ENCODE results near the gene SLC20A1.

GRCh38 chr2:112699984-112700667 lies 54.4 kb downstream of the SLC20A1 start:
- TF ChIP-seq CTCF (IDR thresholded peaks at IDR 0.05) (no peak), POLR2A (IDR thresholded peaks at IDR 0.05) (no peak)

Measured in lower leg skin (tissue), 3 donors.